Calu3 (cell line): ENCODE measurements around the gene NFATC1. TPM values are rescaled to one million over a fixed set of nuclear protein-coding genes. Genes with fewer than 3 reads are reported as not detected.

Source experiments
- BruUV-seq: library from RNA; stranded (reverse); fragments of 400-500 nt; replicated peaks from 2 replicates; lab custom pipeline; 2021; lab: Mats Ljungman, UMichigan
- CTCF ChIA-PET: fragments of 300-600 bp; sonication (Branson Sonifier 250); formaldehyde crosslinking; loops from one replicate; lab custom pipeline; 2022; ENCODE audit warnings: antibody characterized with exemption; lab: Charles Lee
- DNase-seq: peaks from one replicate; pipeline ENCODE4 v3.0.0; 2022
- H3K27ac Mint-ChIP-seq: one replicate; pipeline ENCODE4 v1.8.0; 2022; ENCODE audit warnings: mixed read lengths; ENCODE audit not compliant: unreplicated experiment
- H3K27me3 Mint-ChIP-seq: one replicate; pipeline ENCODE4 v1.8.0; 2022; ENCODE audit warnings: mixed read lengths; ENCODE audit not compliant: unreplicated experiment
- H3K36me3 Mint-ChIP-seq: one replicate; pipeline ENCODE4 v1.8.0; 2022; ENCODE audit warnings: mild to moderate bottlenecking, moderate library complexity, mixed read lengths; ENCODE audit not compliant: insufficient read depth, unreplicated experiment
- H3K4me1 Mint-ChIP-seq: one replicate; pipeline ENCODE4 v1.8.0; 2022; ENCODE audit warnings: mild to moderate bottlenecking, low read depth, mixed read lengths; ENCODE audit not compliant: unreplicated experiment
- H3K4me3 Mint-ChIP-seq: one replicate; pipeline ENCODE4 v1.8.0; 2022; ENCODE audit warnings: mild to moderate bottlenecking, low read depth, moderate library complexity, mixed read lengths; ENCODE audit not compliant: unreplicated experiment
- H3K9me3 Mint-ChIP-seq: one replicate; pipeline ENCODE4 v1.8.0; 2022; ENCODE audit warnings: low read depth, mixed read lengths; ENCODE audit not compliant: unreplicated experiment
- CTCF ChIP-seq: fragments of 200-600 bp; IDR thresholded peaks from one replicate; pipeline ENCODE4 v1.8.0; 2022; ENCODE audit warnings: antibody characterized with exemption; ENCODE audit not compliant: unreplicated experiment
- intact Hi-C: fragments of 100-400 bp; cut with micrococcal nuclease; formaldehyde crosslinking; loops from one replicate; pipeline ENCODE4 v1.10.0; 2022; ENCODE audit not compliant: unreplicated experiment
- total RNA-seq: library from RNA; stranded (reverse); gene quantifications from 2 replicates; pipeline ENCODE4 v1.2.3, GENCODE V29; 2022

Gene NFATC1
- total RNA-seq, 1 experiment from 2014 or later: 5.9 TPM

GRCh38 chr18:79531926-79532312 is 136.2 kb downstream of the NFATC1 start:
- no peak for TF ChIP-seq CTCF
- Mint-ChIP-seq H3K4me1 (no peaks in the 10 kb centered on the region), H3K36me3 (no peaks in the 10 kb centered on the region), H3K4me3 (no peak overlapping the region), H3K9me3 (peaks cover 4% of the 10 kb centered on the region), H3K27me3 (no peaks in the 10 kb centered on the region), H3K27ac (no peak overlapping the region)
- CTCF ChIA-PET: interaction anchor here (0.6 kb wide), 1 partner anchor 14 kb away, joined by 3 read pairs; no protein-coding TSS in a partner anchor
- no peak for DNase-seq
- intact Hi-C loops: no loop called here
- no TSS peak for BruUV-seq

- H3K9me3 Mint-ChIP-seq: peaks cover 5% of the 10 kb centered on the region
- intact Hi-C loops: no loop called here
- CTCF ChIA-PET: no interaction called here
- no peak overlapping the region for H3K4me3 Mint-ChIP-seq
- no peaks in the 10 kb centered on the region for H3K27me3 Mint-ChIP-seq
- no peak for DNase-seq
- H3K36me3 Mint-ChIP-seq: no peaks in the 10 kb centered on the region
- BruUV-seq: no TSS peak
- TF ChIP-seq CTCF: no peak
- no peak overlapping the region for H3K27ac Mint-ChIP-seq
- H3K4me1 Mint-ChIP-seq: no peaks in the 10 kb centered on the region
Observed at GRCh38 chr18:79532313-79533007, 136.7 kb downstream of the NFATC1 start.

GRCh38 chr18:79533146-79533545 is 137.4 kb downstream of the NFATC1 start:
- H3K9me3 Mint-ChIP-seq: peaks cover 7% of the 10 kb centered on the region
- intact Hi-C loops: no loop called here
- BruUV-seq: no TSS peak
- H3K4me1 Mint-ChIP-seq: no peaks in the 10 kb centered on the region
- H3K4me3 Mint-ChIP-seq: no peak overlapping the region
- no peak for TF ChIP-seq CTCF
- no peaks in the 10 kb centered on the region for H3K27me3 Mint-ChIP-seq
- CTCF ChIA-PET: no interaction called here
- DNase-seq: no peak
- H3K36me3 Mint-ChIP-seq: no peaks in the 10 kb centered on the region
- H3K27ac Mint-ChIP-seq: no peak overlapping the region

- H3K27me3 Mint-ChIP-seq: no peaks in the 10 kb centered on the region
- H3K4me1 Mint-ChIP-seq: no peaks in the 10 kb centered on the region
- intact Hi-C loops: no loop called here
- DNase-seq: no peak
- BruUV-seq: no TSS peak
- CTCF ChIA-PET: no interaction called here
- H3K27ac Mint-ChIP-seq: no peak overlapping the region
- peaks cover 7% of the 10 kb centered on the region for H3K9me3 Mint-ChIP-seq
- no peaks in the 10 kb centered on the region for H3K36me3 Mint-ChIP-seq
- no peak for TF ChIP-seq CTCF
- no peak overlapping the region for H3K4me3 Mint-ChIP-seq
Observed at GRCh38 chr18:79533591-79533990, 137.9 kb downstream of the NFATC1 start.
